HG03039 (cell line): Measurements from ENCODE around the gene AGPAT3.
A peak's percentile ranks its signal among the peaks of the same experiment; 100 is the strongest.

Experiments used
- ATAC-seq: cut with Tn5 transposase; IDR thresholded peaks from one replicate; pipeline ENCODE4 v1.9.1; 2021; ENCODE audit warnings: mild to moderate bottlenecking, moderate library complexity; ENCODE audit not compliant: unreplicated experiment

AGPAT3 gene

DNA sequence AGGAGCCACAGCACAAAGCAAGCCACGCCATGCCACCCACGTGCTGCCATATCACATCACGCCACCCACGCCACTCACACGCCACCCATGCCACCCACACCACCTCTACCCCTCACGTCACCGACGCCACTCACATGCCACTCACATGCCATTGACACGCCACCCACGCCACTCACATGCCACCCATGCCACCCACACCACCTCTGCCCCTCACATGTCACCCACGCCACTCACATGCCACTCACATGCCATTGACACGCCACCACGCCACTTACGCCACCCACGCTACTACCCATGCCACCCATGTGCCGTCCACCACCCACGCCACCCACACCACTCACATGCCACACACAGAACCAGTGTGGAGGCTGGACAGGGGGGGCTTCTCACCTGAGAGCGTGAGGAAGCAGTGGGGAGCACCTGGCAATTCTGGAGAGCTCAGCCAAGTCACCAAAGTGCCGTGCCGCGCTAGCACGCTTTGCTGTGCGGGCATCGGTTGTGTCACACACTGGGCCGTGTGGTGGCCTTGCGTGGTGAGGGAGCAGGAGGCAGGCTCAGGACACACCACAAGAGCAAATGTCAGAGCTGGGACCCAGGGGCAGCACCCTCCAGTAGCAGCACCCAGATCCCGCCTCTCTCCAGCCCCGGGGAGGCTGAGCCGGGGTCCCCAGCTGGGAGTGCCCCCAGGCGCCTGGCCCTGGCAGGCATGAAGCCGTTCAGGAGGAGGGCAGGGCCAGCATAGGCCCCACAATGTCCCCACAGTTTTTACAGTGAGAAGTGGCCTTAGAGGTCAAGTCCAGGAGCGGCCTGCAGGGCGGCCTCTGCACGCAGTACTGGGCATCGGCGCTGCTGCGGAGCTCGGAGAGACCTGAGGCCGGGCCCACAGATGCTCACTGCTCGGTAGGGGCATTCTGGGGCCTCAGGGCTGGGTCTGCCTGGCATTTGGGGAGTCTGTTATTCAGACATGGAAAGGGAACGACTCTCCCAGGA is 70.0 kb downstream of the AGPAT3 start:
- no peak for ATAC-seq

DNA sequence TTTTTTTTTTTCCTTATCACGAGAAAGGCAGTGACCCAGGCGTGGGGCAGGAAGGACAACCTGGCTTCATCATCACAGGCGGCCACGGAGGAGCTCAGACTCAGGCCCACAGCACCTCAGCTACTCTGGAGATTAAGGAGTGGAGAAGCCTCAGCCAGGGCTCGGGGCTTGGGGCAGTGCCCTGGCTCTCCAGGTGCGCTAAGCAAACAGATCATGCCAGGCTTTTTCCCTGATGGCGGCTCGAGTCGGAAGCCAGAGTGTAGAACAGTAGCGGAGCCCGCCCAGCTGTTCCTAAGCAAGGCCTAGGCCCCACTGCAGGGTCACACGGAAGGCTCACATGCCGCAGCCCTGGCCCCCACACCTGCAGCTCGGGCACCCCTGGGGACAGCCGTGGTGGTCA is 70.7 kb downstream of the AGPAT3 start:
- ATAC-seq, result no peak

DNA sequence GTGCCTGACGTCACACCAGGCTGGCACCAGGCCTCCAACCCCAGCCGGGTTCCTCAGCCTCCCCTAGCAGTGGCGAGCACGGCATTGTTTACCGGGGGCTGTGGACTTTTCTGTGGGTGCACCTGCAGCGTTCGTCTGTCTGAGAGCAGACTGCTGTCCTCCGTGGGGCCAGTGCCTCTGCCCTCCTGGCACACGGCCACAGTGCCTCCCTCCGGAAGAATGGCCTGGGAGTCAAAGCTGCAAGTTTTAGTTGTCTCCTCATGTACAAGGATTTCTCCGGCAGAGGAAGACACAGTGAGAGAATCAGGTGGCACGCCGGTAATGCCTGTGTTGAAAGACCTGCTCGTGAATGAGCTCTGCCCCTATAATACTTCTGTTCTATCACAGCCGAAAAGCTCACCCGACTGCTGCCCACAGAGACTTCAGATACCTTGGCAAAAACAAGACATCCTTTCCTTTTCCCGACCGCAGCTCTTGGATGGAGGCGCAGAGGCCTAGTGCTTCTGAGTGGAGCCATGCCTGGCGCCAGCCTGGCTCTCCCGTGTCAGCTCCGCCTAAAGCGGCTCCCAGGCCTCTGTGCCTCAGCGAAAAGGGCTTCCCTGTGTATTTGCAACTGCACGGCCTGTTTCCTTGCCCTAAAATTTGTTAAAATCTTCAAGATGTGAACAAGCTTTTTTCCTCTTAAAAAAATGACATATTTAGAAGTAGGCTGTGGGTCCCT is 71.4 kb downstream of the AGPAT3 start:
- ATAC-seq, result no peak

DNA sequence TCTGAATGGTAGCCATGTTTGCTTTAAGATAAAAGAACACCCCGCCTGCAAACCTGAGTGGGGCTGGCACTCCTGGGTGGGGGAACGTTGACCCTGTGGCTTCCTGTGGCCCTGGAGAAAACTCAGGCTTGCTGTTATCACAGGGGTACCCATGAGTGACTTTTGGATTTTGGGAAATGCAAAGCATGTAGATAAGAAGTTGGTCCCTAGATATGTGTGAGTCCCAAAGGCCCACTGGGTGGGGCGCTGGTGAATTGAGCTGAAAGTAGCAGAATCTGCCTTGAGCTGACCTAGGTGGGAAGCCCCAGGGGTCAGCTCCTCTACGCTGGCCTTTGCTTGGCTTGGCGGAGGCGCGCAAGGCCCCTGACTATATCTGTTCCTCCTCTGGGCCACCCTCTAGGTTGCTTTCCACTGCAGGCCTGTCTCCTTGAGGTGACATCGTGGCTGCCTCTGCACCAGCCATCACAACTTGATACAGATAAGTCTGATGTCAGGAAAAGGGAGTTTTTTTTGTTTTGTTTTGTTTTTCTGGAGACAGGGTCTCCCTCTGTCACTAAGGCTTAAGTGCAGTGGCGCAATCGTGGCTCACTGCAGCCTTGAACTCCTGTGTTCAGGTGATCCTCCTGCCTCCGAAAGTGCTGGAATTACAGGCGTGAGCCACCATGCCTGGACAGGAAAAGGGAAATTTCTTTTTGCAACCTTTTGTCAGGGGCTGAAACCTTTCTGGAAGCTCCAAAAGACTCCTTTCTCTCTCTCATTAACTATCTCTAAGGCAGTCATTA is 72.2 kb downstream of the AGPAT3 start:
- ATAC-seq, result no peak

DNA sequence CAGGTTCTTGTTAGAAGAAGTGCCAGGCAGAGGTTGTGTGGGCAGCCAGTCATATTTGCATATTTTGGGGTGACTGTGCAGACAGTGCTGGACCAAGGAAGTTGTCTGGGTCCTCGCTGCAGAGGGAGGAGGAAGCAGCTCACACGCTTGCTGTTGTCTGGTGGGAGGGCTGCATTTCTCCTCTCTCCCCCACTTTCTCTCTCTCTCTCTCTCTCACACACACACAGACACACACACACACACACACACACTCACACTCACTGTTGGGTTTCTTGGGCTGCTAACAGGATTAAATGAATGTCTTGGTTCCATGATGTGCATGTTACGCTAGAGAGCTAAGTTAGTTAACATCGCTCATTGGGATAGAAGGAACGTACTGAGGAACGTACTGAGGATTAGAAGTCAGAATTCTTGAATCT is 72.9 kb downstream of the AGPAT3 start:
- no peak for ATAC-seq

DNA sequence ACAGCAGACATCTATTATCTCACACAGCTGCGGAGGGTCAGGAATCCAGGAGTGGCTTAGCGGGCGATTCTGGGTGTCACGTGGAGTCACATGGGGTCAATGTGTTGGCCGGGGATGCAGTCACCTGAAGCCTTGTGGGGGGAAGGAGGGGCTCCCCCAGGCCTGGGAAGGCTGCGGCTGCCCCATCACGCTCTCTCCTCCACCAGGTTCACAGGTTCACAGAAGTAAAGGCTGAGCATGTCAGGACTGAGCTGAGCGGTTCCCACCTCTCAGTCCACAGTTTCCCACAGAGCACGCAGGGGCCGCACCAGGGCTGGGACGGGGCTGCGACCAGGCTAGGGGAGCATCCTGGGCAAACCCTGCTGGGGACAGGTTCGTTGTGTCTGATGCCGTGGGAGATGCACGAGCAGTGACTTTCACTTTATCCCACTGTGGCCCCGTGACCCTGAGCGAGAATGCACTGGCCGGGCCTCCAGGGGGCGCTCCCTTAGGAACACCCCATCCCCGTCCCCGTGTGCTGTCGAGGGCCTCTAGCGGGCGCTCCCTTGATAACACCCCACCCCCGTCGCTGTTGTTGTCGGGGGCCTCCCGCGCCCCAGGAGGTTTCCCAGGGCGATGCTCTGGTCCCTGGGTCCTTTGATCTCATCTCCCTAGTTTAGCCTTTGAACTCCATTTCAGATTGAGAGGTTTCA is 73.9 kb downstream of the AGPAT3 start:
- peak; percentile 68 for ATAC-seq

DNA sequence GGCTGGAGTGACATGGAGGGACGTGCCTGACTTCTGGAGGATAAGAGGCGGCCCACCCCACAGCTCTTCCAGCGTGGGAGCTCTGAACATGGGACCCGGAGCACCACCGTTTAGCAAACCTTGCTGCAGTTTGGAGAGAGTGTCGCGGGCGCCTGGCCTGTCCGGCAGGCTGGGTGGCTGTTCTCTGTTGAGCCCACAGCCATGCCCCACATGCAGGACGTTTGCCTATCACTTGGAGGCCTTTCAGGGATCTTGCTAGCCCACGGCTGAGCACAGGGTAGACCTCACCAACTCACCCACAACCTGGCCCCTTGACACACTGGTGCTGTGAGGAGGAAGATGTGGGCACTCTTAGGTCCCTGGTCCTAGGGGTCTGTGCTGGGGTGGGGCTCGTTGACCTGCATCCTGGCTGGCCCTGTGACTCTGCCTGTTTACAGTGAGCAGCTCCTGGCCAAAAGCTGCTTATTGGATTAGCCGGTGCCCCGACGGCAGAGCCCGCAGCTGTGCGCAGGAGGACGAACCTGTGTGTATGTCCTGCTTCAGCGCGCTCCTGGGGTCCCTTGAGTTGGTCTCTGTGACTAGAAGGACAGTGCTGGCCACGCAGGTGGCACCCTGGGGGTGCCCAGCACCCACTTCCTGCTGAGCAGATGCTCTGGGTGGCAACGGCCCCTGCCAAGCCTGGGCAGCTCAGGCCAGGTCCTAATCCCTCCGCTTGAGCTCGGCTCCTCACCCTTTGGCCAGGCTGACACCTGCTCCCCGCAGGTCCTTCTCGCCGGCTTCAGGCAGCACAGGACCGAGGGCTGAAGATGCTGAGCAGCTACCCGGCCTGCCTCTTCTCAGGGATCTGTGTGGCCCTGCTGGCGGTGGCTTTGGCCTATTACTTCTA is 74.7 kb downstream of the AGPAT3 start:
- no peak for ATAC-seq

DNA sequence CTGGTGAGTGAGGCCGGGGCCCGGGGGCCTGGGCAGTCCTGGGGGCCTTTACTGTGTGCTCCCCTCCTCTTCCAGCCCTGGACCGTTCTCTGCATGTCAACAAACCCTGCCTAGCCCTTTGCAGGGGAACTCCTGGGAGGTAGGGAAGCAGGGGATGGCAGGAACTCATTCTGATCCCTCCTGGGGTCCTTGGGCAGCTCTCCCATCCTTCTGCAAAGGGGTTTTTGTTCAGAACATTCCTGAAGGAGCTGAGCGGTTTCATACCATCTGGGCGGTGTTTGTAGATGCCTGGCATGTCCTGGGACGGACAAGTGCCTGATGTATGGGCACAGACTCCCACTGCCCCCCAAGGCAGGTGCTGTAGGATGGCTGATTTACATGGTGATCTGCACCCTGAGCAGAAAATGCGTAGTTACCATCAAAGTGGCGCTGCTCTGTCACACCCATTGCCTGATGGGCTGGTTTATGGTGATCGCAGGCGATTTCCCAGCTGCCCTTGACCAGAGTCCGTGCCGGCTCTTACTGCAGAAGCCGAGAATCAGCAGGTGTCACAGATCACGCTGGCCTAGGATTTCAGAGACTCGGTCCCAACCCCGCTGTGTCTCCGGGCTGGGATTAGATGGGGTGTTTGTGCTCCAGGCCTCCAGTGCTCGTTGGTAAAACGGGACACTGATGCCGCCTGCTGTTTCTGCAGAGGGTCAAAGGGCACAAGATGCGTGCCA is 75.5 kb downstream of the AGPAT3 start:
- ATAC-seq, result no peak

DNA sequence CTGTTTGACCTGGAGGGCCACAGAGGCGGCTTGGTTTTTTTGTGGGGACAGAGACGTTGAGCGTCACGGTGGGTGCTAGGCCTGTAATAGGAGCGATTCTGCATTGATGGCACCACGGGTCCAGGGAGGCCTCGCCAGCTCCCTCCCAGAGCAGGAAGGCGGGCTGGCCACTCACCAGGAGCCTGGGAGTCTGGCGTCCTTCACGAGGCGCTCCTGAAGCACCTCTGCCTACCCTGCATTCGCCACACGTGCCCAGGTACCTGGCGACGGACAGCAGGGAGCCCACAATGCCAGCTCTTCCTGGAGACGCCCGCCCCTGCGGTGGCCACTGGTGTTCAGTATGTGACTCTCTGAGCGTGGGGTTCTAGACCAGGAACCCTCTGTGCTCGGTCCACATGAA is 77.2 kb downstream of the AGPAT3 start:
- no peak for ATAC-seq

DNA sequence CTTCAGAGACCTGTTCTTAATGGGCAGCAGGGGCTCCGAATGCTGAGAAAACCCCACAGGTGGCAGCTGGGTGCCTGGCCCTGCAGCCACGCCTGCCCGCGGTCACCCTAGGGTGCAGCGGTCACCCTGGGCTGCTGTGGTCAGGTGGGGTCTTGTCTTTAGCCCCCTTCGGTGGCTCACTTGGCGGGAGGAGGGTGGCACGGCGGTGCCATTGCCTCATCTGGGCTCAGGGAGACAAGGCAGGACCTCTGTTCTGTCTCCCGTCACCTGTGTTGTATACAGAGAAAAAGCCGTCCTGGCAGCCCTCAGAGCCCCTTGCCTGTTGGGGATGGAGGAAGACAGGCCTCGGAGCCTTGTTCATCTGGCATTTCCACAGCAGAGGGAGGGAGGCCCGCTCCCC is 77.6 kb downstream of the AGPAT3 start:
- ATAC-seq, result no peak

DNA sequence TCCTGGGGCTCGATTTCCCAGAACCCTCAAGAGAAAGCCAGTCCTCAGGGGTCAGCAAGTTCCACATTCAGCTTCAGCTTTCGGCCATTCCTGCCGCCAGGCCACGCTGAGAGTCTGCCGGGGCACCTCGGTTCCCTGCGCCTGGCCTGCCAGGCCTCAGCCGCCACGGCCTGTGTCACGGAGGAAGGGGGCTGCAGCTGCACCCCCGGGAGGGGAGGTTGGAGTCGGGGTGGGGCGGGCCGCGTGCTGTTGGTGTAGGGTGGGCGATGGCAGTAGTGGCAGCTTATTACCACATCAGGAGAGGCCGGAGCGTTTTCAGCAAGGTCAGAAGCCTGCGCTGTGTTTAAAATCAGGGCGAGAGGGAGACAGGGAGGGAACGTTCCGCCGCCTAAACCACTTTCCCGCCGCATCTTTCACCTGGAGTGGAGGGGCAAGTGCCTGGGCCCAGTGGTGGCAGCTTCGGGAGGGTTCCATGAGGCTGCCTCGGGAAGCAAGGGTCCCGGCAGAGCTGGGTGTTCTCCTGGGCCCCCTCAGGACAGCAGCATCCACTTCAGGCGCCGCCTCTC is 78.6 kb downstream of the AGPAT3 start:
- ATAC-seq, result no peak

DNA sequence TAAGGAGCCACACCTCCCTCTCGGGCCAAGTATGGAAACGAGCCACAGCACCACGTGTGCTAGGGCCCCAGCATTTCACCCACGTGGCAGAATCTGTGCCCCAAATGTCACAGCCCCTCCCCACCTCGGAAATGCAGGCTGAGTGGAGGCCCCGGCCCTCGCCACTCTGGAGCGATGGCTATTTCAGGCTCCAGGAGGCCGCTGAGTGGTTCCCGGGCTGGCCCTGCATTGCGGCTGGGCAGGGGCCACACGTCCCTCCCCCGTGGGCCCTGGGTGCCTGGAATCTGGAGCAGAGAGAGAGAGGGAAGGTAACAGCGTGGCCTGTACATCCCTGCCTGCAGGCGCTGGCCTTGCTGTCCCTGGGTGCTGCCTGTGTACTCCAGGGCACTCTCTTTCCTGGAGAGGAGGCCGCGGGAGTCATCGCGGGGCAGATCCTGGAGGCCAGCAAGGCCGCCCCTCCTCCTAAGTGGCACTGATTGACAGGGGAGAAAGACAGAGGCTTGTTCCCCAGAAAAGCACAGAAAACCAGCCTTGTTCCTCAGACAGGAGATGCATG is 79.1 kb downstream of the AGPAT3 start:
- no peak for ATAC-seq

DNA sequence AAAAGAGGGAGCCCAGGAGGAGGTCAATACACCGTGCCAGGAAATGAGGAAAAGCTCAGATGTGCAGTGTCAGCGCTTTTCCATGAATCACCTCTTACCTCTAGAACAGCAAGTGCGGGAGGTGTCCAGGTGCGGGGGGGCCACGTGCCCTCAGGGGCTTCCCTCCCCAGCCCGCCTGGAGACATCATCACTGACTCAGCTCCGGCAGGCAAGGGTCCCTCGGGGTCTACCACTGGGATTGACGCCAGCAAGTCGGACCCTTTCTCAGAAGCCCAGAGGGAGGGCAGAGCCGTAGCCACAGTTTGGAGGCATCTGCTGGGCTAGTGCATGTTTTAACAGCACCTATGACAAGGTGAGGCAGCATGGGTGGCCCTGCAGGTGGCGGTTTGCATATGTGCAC is 79.7 kb downstream of the AGPAT3 start:
- no peak for ATAC-seq

DNA sequence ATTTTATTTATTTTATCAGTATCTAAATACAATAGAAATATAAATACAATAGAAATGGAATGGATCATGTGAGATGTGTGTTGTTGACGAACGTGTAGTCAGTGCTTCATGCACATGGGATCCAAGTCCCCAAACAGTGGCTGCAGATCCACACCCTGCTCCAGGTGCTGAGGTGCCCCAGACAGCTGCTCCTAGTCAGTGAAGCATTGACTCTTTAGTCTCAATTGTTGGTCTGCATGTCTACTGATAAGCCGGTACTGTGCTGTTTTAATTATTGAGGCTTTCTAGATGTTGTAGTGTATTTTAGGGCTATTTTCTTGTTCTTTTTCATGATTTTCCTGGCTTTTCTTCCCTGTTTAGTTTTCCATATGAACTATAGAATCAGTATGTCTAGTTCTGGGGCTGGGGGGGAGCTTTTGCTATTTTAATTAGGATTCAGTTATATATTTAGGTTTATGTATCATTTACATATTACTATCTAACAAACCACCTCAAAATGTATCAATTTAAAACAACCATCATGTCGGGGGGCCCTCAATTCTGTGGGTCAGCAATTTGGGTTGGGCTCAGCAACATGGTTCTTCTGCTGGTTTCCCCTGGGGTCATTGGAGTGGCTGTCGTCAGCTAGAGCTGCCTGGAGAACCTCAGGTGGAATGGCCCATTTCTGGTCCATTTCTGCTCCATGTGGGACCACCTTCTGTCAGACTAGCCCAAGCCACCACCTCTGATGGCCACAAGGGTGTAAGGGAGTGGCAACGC is 83.9 kb downstream of the AGPAT3 start:
- no peak for ATAC-seq

DNA sequence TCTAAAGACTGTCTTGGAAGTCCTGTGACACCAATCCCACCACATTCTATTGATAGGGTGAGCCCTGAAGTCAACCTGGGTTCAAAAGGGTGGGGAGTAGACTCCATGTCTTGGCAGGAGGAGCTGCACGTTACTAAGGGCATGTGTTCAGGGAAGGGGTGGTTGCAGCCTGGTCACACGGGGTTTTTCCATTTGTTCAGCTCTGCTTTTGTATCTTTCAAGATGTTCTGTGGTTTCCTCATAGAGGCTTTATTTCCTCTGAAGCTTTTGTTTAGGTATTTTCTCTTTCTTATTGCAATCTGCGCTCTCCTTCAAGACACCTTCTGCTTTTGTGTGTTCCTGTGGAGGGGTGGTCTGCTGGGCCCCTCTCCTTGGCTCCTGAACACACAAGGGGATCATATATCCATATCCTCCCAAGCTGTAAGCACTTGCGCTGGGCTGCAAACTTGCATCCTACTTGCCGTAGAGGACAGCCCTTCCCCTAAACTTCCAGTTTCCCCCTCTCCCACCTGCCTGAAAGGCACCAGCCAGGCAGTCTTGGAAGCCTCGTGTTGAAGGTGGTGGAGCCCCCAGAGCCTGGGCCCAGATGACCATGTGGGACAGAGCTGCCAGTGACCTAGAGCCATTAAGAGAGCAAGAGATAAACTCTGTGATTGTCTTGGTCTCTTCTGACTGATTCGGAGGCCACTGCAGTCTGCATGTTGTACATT is 84.6 kb downstream of the AGPAT3 start:
- no peak for ATAC-seq

DNA sequence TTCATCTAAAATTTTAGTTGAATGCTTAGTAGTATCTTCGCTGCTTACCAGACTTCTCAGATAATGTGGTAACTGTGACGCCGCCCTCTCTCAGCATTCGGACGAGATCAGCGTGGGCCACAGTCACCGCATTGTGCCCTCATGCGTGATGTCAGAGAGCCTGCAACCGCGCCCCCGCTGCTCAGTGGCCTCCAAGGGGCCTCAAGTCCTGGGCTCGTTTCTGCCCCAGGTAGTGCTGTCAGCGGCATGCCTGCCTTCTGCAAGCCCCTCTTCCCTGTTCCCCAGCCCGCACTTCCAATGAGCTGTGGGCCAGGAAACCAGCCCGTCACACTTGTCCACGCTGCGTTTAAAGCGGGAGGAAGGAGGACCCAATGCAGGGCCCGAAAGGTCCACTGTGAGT is 85.5 kb downstream of the AGPAT3 start:
- ATAC-seq, result no peak

DNA sequence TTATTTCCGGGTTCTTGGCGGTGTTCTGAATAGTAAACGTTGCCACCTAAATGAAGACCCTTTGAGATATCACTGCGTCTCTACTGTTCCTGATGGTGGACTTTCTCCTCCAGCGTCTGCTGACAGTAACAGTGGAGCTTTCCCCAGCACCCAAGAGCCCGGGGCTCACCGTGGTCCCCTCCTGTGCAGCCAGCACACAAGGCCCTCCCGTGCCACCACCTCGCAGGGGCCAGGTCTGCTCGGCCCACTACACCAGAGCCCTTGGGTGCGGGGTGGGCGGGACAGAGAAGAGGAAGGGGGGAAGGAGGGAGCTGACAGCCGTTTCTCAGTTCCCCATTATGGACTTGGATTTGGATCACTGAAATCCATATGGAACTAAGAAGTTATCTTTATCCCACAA is 85.9 kb downstream of the AGPAT3 start:
- ATAC-seq, result no peak
